NCI-H446 (cell line): Measurements from ENCODE around the gene POM121C.
"Not testable (repeated sequence)": the region's sequence is repeated elsewhere in the genome, so short reads cannot be mapped to it uniquely, and the experiment has no call there.

ENCODE experiments used
- DNase-seq, 2 experiments: peaks; one replicate each; lab custom pipeline; 2025; lab: John Stamatoyannopoulos, UW

The POM121C gene

DNA sequence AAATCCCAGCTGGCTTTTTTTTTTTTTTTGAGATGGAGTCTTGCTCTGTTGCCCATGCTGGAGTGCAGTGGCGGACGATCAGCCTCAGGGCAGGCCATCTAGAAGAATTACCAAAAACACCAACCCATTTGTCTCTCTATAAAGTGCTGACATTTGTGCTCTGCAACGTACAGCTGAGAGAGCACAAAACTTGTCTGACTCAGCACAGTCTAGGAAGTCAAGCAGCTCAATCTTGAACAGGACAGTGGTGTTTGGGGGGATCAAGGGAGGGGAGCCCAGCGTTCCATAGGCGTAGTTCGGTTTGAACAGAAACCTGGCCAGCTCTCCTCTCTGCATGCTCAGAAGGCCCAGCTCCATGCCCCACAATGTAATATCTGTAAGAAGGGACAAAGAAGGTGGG lies 92.9 kb downstream of the POM121C start:
- DNase-seq: not testable (repeated sequence)

DNA sequence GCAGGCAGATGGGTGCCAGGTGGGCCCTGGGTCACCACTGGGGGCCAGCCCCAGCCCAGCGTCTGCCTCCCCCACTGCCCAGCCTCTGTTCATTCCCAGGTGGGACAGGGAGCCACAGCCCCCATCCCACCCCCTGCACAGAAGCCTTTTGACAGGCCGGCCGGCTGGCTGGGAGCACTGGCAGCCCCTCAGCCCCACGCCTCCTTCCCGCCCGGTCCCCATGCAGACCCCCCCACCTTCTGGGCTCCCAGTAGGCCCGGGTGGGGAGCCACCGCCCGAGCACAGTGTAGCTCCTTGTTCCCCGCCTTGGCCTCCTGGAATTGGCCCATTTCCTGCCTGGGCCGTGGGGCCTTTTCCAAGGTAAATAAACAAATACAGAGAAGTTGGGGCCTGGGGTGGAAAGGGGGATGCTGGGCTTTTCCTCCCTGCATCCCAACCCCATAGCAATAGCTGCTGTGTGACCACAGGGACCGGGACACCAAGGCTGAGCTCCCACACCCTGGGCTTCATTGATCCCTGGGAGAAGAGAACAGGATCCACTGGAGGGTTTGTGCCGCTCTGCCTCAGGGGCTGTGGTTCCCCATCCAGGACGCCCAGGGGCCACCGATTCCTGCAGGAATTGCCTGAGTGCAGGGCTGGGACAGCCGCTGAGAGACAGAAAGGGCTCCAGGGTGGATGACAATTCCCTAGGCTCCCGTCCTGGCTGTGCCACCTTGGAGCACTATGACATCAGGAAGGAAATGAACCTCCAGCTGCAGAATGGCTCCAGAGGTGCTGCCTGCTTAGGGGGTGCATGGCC lies 111.4 kb downstream of the POM121C start:
- not testable (repeated sequence) for DNase-seq

DNA sequence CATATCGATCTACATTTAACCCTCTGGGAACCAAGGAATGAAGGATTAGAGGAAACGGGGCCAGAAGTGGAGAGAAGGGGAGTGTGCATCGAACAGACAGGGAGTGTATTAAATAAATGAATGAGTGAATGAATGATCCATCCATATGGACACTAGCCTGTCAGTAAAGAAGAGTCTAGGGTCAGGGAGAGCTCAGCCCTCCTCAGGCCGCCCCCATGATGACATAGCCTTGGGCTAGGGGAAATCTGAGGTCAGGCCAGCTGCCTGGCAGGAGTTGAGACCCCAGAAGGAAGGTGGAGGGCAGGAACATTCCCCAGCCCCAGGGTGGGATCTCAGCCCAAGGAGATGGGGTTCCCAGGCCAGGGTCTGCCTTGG lies 112.0 kb downstream of the POM121C start:
- DNase-seq: not testable (repeated sequence)

DNA sequence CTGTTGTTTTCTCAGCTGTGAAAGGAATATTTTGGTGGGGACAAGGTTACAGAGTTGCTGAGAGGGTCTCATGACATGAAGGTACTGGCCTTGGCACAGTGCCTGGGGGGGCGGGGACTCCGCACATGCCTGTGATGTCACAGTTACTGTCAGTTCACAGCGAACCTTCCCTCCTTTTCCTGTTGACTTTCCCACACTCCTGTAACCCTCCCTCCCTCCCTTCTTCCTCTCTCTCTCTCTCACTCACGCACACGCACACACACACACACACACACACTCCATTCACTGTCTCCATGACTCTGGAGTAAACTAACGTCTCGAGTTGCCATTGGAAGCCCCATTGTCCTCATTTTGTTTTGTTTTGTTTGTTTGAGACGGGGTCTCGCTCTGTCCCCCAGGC lies 118.8 kb downstream of the POM121C start:
- not testable (repeated sequence) for DNase-seq
